HG03378 (cell line): Measurements from ENCODE around the gene LRRC72.

Experiments used
- ATAC-seq: cut with Tn5 transposase; IDR thresholded peaks from one replicate; pipeline ENCODE4 v1.9.1; 2021; ENCODE audit warnings: mild to moderate bottlenecking, moderate library complexity; ENCODE audit not compliant: unreplicated experiment

The LRRC72 gene

GRCh38 chr7:16615228-16615627, 88.6 kb downstream of the LRRC72 start:
- no peak for ATAC-seq

GRCh38 chr7:16616122-16616521, 89.5 kb downstream of the LRRC72 start:
- no peak for ATAC-seq

GRCh38 chr7:16616542-16616941, 89.9 kb downstream of the LRRC72 start:
- no peak for ATAC-seq

GRCh38 chr7:16619979-16620408, 93.4 kb downstream of the LRRC72 start:
- peak; percentile 95 for ATAC-seq

- no peak for ATAC-seq
Measured at GRCh38 chr7:16626388-16626787, 99.8 kb downstream of the LRRC72 start.

- no peak for ATAC-seq
Measured at GRCh38 chr7:16627236-16627635, 100.6 kb downstream of the LRRC72 start.

GRCh38 chr7:16630654-16631053, 104.0 kb downstream of the LRRC72 start:
- no peak for ATAC-seq
